ENCODE results near the gene TMEM167A. TPM values are rescaled to one million over a fixed set of nuclear protein-coding genes. Genes with fewer than 3 reads are reported as not detected.

The TMEM167A gene
- total RNA-seq, 1 experiment from 2014 or later, result 108 TPM

DNA sequence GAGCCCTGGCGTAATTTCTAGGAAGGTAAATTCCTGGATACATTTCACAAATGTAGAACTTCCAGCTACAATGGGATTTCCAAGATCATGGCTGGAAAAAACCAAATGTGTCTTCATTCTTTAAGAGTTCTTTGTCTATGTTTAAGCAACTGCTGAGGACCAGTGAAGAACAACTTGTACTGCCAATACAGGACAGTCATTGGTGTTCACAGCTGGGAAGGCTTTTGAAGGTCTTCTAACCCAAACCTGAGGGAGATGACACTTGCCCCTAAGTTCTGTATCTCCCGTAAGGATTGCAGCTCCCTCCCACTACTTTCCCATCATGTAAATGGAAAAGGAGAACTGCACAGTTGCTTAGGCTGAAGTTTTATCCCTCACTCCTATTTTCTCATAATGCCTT is 28.4 kb downstream of the TMEM167A start:
- POLR2A ChIA-PET, result no interaction called here
- Histone ChIP-seq H3K27me3 (ENCODE audit: insufficient read depth, low read length) (no peaks in the 10 kb centered on the region), H3K9me3 (ENCODE audit: control insufficient read depth in 1 of 2, insufficient read depth in 1 of 2, low read depth in 1 of 2, low read length in 2 of 2) (no peaks in the 10 kb centered on the region), H3K4me1 (ENCODE audit: control insufficient read depth in 1 of 2, insufficient read depth in 2 of 2, low read length in 2 of 2) (no peaks in the 10 kb centered on the region), H3K36me3 (ENCODE audit: control insufficient read depth in 1 of 2, insufficient read depth in 2 of 2, low read length in 2 of 2) (peaks cover 0 to 2% of the 10 kb centered on the region in 2 experiments; a peak in 1 of 4 replicates), H3K9me2 (ENCODE audit: insufficient read depth) (no peaks in the 10 kb centered on the region), H4K20me1 (ENCODE audit: insufficient read depth) (no peaks in the 10 kb centered on the region), H3K4me3 (replicated peaks in 1 of 2; ENCODE audit: low read depth in 1 of 2, low read length in 2 of 2) (no peak overlapping the region), H3K4me2 (ENCODE audit: low read length) (no peak overlapping the region), H3K27ac (ENCODE audit: low read depth, low read length) (no peak overlapping the region), H3K79me2 (ENCODE audit: insufficient read depth, low read length) (no peaks in the 10 kb centered on the region; the same call in 1 of the 2 replicates), H3K9ac (ENCODE audit: low read length) (no peak overlapping the region), H2AFZ (ENCODE audit: low read depth, low read length, poor library complexity, severe bottlenecking) (no peak overlapping the region)
- no TSS peak for BruUV-seq (replicated peaks)
- no peak for DNase-seq (ENCODE audit: low read depth, low spot score)
- CTCF ChIA-PET, result no interaction called here
- no peak for ATAC-seq
- TF ChIP-seq, protein P1, sequence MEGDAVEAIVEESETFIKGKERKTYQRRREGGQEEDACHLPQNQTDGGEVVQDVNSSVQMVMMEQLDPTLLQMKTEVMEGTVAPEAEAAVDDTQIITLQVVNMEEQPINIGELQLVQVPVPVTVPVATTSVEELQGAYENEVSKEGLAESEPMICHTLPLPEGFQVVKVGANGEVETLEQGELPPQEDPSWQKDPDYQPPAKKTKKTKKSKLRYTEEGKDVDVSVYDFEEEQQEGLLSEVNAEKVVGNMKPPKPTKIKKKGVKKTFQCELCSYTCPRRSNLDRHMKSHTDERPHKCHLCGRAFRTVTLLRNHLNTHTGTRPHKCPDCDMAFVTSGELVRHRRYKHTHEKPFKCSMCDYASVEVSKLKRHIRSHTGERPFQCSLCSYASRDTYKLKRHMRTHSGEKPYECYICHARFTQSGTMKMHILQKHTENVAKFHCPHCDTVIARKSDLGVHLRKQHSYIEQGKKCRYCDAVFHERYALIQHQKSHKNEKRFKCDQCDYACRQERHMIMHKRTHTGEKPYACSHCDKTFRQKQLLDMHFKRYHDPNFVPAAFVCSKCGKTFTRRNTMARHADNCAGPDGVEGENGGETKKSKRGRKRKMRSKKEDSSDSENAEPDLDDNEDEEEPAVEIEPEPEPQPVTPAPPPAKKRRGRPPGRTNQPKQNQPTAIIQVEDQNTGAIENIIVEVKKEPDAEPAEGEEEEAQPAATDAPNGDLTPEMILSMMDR (IDR thresholded peaks at IDR 0.05 in 2 of 3, conservative IDR thresholded peaks at IDR 0.05 in 1 of 3; ENCODE audit: borderline replicate concordance in 1 of 3, insufficient read depth in 1 of 3, low read depth in 2 of 3, low read length in 2 of 3), result no peak
- TF ChIP-seq EZH2 (IDR thresholded peaks at IDR 0.05) (no peak), JUND (IDR thresholded peaks at IDR 0.05) (no peak), TCF7L2 (IDR thresholded peaks at IDR 0.05; ENCODE audit: borderline replicate concordance, extremely low read depth, insufficient read depth, insufficient read length) (no peak), SP1 (IDR thresholded peaks at IDR 0.05; ENCODE audit: low read depth) (no peak), ZNF274 (IDR thresholded peaks at IDR 0.05; ENCODE audit: low read depth, low read length) (no peak), YY1 (IDR thresholded peaks at IDR 0.05; ENCODE audit: extremely low read depth, insufficient replicate concordance, low read depth, low read length) (no peak), RAD21 (IDR thresholded peaks at IDR 0.05; ENCODE audit: low read depth) (no peak), CEBPB (IDR thresholded peaks at IDR 0.05; ENCODE audit: low read depth) (no peak), EGR1 (IDR thresholded peaks at IDR 0.05; ENCODE audit: low read depth) (no peak)
- TF ChIP-seq, protein P2, sequence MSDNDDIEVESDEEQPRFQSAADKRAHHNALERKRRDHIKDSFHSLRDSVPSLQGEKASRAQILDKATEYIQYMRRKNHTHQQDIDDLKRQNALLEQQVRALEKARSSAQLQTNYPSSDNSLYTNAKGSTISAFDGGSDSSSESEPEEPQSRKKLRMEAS (IDR thresholded peaks at IDR 0.05), result no peak
- TF ChIP-seq, protein P3, sequence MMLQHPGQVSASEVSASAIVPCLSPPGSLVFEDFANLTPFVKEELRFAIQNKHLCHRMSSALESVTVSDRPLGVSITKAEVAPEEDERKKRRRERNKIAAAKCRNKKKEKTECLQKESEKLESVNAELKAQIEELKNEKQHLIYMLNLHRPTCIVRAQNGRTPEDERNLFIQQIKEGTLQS (IDR thresholded peaks at IDR 0.05), result no peak
- TF ChIP-seq, protein P4, sequence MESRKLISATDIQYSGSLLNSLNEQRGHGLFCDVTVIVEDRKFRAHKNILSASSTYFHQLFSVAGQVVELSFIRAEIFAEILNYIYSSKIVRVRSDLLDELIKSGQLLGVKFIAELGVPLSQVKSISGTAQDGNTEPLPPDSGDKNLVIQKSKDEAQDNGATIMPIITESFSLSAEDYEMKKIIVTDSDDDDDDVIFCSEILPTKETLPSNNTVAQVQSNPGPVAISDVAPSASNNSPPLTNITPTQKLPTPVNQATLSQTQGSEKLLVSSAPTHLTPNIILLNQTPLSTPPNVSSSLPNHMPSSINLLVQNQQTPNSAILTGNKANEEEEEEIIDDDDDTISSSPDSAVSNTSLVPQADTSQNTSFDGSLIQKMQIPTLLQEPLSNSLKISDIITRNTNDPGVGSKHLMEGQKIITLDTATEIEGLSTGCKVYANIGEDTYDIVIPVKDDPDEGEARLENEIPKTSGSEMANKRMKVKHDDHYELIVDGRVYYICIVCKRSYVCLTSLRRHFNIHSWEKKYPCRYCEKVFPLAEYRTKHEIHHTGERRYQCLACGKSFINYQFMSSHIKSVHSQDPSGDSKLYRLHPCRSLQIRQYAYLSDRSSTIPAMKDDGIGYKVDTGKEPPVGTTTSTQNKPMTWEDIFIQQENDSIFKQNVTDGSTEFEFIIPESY (IDR thresholded peaks at IDR 0.05; ENCODE audit: extremely low read depth, insufficient replicate concordance, low read length), result no peak
- RAD21 ChIA-PET (ENCODE audit: low non-redundant PET in 1 of 2, low total read pairs in 2 of 2, uncharacterized antibody in 2 of 2, unreplicated experiment in 2 of 2), result no interaction called here
- intact Hi-C loops (cut with micrococcal nuclease), result no loop called here
